DMS79 (cell line): ENCODE results near the gene TLL1.

Experiments
- DNase-seq: peaks from one replicate; lab custom pipeline; 2025; lab: John Stamatoyannopoulos, UW

TLL1 gene

DNA sequence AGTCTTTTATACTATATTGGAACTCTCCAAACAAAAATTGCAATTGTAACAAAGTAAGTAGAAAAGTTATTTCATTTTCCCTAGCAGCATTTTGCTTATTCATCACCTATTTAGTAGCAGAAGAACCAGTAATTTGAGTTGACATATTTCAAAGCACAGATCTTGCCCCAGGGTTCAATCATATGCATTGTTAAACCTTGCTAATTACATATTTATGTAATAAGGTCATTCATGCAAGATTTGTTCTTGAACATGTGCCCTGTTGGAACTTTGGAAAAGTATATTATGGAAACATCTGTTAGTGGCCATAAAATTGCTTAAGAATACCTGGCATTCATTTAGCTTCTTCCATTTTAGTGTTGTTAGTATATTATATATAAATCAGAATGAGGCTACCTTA lies 191.7 kb downstream of the TLL1 start:
- no peak for DNase-seq

- DNase-seq: no peak
Measured at GRCh38 chr4:166065324-166065723, 192.3 kb downstream of the TLL1 start.

GRCh38 chr4:166066936-166067335 lies 193.9 kb downstream of the TLL1 start:
- no peak for DNase-seq

DNA sequence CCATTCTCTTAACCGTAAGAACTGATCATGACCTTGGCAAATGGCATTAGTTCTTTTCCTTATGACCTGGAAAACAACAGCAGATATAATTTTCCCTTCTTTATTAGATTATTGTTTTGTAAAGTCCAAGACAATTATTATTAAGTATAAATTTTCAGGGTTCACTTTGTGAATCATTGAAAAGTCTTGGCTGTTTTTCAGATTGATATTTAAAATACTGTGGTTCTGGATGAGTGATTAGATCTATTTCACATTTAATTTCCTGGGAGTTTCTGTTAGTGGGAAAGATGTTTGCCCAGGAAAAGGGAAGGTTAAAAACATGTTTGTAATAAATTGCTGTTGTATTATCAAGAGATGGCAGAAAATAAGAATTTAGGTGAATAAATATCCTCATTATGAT lies 194.9 kb downstream of the TLL1 start:
- DNase-seq: no peak

DNA sequence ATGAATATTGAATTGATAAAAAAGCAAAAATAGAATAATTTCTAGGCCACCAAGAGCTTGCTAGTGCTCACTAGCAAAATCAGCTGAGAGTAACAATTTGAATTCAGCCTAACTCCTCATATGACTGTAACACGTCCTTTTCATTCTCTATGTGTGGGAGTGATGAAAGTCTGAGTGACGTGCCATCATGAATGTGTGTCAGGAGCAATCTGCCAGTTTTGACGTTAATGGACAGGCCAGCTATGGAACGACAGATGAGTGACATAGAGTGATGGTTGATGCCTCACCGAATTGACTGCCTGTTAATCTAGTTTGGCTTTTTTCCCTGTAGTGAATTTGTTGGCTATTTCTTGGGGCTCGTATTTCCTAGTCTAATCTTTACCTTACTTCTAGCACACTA lies 200.7 kb downstream of the TLL1 start:
- no peak for DNase-seq

- DNase-seq: no peak
Measured at GRCh38 chr4:166075599-166075998, 202.6 kb downstream of the TLL1 start.

GRCh38 chr4:166077782-166078181 lies 204.7 kb downstream of the TLL1 start:
- DNase-seq: no peak

DNA sequence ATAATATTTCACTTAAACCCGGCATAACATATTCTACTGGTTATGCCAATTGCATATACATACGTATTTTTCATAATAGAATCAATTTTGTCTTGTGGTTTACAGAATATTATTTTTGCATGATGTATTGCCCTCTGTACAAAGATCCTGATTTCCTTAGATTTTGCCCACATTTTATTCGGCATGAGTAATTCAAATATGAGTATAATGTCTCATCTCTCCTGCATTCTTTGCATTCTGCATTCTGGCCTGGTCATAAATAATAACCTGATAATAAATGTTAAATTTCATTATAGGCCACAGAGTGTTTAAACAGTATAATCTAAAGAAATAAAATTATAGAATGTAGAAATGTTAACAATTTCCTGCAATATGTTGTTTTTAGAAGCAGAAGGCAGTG lies 205.3 kb downstream of the TLL1 start:
- no peak for DNase-seq

- DNase-seq: no peak
Measured at GRCh38 chr4:166078955-166079354, 205.9 kb downstream of the TLL1 start.

GRCh38 chr4:166087569-166087968 lies 214.5 kb downstream of the TLL1 start:
- DNase-seq: no peak

DNA sequence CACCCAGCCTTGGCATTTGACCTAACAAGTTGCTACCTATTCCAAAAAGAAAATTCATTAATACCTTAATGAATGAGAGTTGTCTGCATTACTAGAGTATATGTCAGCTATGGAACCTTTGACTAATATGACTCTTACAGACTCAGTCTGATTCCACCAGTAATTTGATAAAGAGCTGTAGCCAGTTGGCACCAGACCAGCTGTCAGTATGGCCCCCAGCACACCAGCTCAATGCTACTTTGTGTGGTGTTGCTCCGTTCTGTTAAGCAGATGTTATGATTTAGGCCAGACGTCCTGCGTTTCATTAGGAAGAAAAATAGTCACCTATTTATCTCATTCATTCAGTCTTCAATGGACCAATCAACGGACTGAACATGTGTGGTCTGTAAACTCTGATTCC lies 215.5 kb downstream of the TLL1 start:
- DNase-seq: no peak

- no peak for DNase-seq
Measured at GRCh38 chr4:166091146-166091545, 218.1 kb downstream of the TLL1 start.

GRCh38 chr4:166091912-166092510 lies 219.0 kb downstream of the TLL1 start:
- DNase-seq: no peak

- DNase-seq: no peak
Measured at GRCh38 chr4:166092797-166093290, 219.8 kb downstream of the TLL1 start.

- no peak for DNase-seq
Measured at GRCh38 chr4:166104623-166105022, 231.6 kb downstream of the TLL1 start.

DNA sequence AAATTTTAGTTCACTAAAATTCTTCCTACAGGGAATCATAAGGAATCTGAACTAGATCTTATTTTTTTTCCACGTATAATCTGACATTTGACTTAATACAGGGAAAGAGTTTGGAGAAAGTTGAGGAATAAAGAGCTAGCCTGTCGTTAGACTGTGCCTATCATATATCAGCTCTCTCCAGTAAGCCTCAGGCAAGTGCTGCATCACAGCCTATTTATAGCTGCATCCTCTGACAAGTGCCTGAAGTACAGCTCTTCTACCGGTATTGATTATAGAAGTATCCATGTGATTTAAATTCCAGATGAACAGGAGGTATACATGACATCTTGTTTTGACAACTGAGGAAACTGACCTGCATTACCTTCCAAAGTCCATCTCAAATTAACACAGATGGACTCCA lies 248.9 kb downstream of the TLL1 start:
- no peak for DNase-seq

- DNase-seq: no peak
Measured at GRCh38 chr4:166123546-166123945, 250.5 kb downstream of the TLL1 start.

DNA sequence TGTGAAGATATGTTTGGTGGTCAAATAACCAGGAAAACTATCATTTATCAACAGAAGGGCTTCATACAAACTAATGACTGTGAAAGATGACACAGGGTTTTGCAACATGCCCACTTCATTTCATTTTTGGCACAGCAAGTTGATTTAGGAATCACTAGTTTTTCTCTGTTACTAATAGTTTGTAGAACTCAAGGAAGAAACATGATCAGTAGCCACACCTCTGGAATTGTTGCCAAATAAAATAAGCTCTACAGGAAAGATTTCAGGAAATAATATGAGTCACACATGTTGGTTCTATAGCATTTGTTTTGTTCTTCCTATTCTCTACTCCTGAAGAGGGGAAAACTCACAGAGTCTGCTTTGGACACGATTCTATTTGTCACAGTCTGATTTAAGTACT lies 255.4 kb downstream of the TLL1 start:
- DNase-seq: no peak

DNA sequence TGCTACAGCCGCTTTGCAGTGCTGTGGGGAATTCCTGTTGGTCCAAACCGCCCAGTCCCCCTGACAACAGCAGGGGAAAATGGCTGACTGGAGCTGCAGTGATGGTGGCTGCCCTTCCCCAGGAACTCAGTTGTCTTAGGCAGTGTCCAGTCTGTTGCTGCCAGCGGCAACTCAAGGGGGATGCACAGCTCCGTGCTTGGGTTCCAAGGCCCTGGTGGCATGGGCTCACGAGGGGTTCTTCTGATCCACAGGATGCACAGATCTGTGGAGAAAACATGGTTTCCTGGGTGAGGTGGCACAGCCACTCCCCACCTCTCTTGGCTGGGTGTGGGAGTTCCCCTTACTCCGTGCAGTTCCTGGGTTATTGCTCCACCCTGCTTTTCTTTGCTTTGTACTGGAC lies 261.2 kb downstream of the TLL1 start:
- DNase-seq: no peak

DNA sequence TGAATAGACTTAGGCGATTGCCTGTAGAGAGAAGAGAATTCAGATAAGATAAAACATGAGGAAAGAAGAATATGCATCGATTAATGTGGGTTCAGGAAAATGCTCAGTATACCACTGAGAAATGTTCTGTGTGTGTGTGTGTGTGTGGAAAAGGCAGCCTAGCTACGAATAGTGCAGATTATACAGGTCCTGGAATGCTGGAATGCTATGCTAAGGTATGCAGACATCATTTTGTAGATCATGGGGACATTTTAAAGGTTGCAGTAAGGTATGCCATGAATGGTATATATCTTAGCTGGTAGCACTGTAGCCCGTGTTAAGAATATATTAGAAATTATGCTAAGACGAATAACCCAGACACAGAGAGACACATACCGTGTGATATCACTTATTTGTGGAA lies 267.9 kb downstream of the TLL1 start:
- no peak for DNase-seq

DNA sequence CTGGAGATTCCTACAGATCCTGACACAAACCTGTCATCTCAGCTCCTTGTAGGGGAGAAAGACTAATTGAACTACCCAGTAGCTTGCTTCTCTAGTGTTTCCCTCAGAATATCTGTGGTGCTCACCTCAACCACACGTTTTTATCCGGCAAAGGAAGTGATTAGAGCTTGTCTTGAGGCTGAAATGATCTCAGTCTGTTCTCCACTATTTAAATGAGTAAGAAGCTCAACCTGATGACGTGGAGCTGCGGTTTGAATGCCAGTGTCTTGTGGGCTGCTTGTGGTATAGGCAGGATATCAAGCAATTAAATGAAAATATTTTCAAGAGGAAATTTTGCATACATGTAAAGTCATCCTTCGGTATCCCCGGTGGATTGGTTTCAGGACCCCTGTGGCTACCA lies 270.2 kb downstream of the TLL1 start:
- DNase-seq: no peak

DNA sequence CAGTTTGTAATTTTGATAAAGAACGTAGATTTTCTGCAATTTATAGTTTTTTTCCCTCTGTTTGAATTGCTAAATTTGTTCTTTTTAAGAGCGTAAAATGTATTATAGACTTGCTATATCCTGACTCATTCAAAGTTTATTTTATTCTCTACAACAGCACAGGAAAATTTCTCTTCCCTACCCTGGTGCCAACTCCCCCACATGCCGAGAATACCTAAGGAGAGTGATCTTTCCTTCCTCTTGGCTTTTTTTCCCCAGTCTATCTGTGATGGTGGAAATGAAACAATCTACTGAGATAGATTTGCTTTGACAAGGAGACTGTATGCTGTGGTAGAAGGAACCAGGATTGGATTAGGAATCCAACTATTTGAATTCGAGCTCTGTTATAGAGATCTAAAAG lies 271.6 kb downstream of the TLL1 start:
- DNase-seq: no peak

GRCh38 chr4:166146806-166147540 lies 273.9 kb downstream of the TLL1 start:
- no peak for DNase-seq
